AG04450 (cell line): ENCODE data around the gene APOBEC3C. TPM values are rescaled to one million over a fixed set of nuclear protein-coding genes. Genes with fewer than 3 reads are reported as not detected.
"Not testable (repeated sequence)": the region's sequence is repeated elsewhere in the genome, so short reads cannot be mapped to it uniquely, and the experiment has no call there.

Experiments used
- CTCF ChIA-PET: fragments of 300-600, 350-600 bp; formaldehyde crosslinking; extraction: SDS; loops from one replicate; lab custom pipeline; 2022; ENCODE audit warnings: antibody characterized with exemption, inconsistent platforms; lab: Charles Lee
- POLR2A ChIA-PET: fragments of 350-600 bp; formaldehyde crosslinking; extraction: SDS; loops from one replicate; lab custom pipeline; 2021; ENCODE audit warnings: antibody characterized with exemption, inconsistent platforms; lab: Yijun Ruan, JAX
- DNase-seq: peaks from one replicate; pipeline ENCODE4 v3.0.0-alpha.2; 2011; ENCODE audit warnings: low read depth, low spot score
- H3K27ac ChIP-seq: one replicate; pipeline ENCODE4 v1.5.1; 2012; ENCODE audit warnings: low read depth, low read length, control low read depth
- H3K27me3 ChIP-seq: one replicate; pipeline ENCODE4 v1.6.0; 2012; ENCODE audit warnings: low read length; ENCODE audit not compliant: control insufficient read depth, insufficient read depth
- H3K4me3 ChIP-seq: 2 replicates; pipeline ENCODE4 v1.5.1; 2011; ENCODE audit warnings: mild to moderate bottlenecking, low read depth, low read length, control low read depth
- H3K9me3 ChIP-seq: 2 replicates; pipeline ENCODE4 v1.5.1; 2012; ENCODE audit warnings: low read length; ENCODE audit not compliant: control insufficient read depth, insufficient read depth
- CTCF ChIP-seq: IDR thresholded peaks from 2 replicates; pipeline ENCODE4 v1.5.1; 2011; ENCODE audit warnings: low read depth, low read length, control low read depth, inconsistent platforms
- polyA plus RNA-seq: library from polyadenylated mRNA; depleted of rRNA; stranded (reverse); fragments of >200 nt; gene quantifications from 2 replicates; pipeline ENCODE4 v1.2.3, GENCODE V29; 2011

Gene APOBEC3C
- polyA plus RNA-seq, 1 experiment: 35.5 TPM

DNA sequence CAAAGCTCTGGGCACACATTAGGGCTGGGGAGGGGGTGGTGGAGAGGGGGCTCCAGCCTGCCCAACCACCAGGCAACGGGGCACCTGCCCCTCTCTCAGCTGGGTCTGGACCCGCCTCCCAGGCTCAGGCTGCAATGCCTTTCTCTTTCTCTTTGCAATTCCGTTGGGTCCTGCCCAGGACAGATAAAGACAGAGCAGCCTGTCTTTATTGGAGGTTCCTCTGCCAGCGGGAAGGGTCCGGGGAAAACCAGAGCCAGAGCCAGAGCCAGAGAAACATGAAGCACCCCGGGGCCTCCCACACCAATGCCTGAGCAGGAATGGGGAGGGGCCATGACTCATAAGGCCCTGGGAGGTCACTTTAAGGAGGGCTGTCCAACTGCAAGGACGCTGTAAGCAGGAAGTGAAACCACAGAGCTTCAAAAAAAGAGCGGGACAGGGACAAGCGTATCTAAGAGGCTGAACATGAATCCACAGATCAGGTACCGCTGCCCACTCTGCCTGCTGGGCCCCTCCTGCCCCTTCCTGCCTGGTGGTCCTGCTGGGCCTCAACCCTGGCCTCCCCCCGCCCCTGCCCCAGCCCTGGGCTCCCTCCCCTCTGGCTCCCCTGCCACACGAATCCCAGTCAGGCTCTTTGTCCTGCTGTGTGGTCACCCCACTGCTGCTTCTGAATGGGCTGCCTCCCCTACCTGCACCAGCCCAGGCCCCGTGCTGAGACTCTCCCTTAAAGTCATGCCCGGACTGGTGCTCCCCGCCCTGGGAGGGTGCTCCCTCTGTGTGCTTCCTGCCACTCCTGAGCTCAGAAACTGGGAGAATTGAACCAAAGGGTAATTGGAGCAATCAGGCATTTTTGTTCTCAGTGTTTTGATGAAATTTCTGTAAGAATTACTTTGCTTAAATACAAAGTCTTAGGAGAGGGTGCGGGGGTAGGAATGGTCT is 31.8 kb upstream of the APOBEC3C start, which contains the start of gene APOBEC3B:
TSS of gene APOBEC3B (plus strand) at position 356 of the 936 bp plus-strand sequence. CDS start at position 463, 107 bp downstream.
- TF ChIP-seq CTCF: no peak
- DNase-seq: peak; percentile 84
- ChIA-PET POLR2A (interaction anchor here (0.5 to 1.1 kb wide), 5 partner anchors 22 to 1259 kb away, joined by 3 to 4 read pairs (median 3); no protein-coding TSS in a partner anchor), CTCF (interaction anchor here (0.7 to 3.0 kb wide), 5 partner anchors 9 to 113 kb away, joined by 3 to 11 read pairs (median 4); no protein-coding TSS in a partner anchor)
- Histone ChIP-seq H3K9me3 (peaks cover 10% of the 10 kb centered on the region), H3K4me3 (peak within 1 kb of the TSS; percentile 53), H3K27ac (peak within 1 kb of the TSS; percentile 39), H3K27me3 (no peaks in the 10 kb centered on the region)

GRCh38 chr22:38984224-38984623 is 29.8 kb upstream of the APOBEC3C start:
- Histone ChIP-seq H3K27ac (no peak overlapping the region), H3K9me3 (peaks cover 10% of the 10 kb centered on the region), H3K27me3 (no peaks in the 10 kb centered on the region), H3K4me3 (no peak overlapping the region)
- ChIA-PET POLR2A (no interaction called here), CTCF (interaction anchor here (0.9 to 1.5 kb wide), 2 partner anchors 60 to 115 kb away, joined by 3 to 4 read pairs; no protein-coding TSS in a partner anchor)
- no peak for DNase-seq
- TF ChIP-seq CTCF: no peak

DNA sequence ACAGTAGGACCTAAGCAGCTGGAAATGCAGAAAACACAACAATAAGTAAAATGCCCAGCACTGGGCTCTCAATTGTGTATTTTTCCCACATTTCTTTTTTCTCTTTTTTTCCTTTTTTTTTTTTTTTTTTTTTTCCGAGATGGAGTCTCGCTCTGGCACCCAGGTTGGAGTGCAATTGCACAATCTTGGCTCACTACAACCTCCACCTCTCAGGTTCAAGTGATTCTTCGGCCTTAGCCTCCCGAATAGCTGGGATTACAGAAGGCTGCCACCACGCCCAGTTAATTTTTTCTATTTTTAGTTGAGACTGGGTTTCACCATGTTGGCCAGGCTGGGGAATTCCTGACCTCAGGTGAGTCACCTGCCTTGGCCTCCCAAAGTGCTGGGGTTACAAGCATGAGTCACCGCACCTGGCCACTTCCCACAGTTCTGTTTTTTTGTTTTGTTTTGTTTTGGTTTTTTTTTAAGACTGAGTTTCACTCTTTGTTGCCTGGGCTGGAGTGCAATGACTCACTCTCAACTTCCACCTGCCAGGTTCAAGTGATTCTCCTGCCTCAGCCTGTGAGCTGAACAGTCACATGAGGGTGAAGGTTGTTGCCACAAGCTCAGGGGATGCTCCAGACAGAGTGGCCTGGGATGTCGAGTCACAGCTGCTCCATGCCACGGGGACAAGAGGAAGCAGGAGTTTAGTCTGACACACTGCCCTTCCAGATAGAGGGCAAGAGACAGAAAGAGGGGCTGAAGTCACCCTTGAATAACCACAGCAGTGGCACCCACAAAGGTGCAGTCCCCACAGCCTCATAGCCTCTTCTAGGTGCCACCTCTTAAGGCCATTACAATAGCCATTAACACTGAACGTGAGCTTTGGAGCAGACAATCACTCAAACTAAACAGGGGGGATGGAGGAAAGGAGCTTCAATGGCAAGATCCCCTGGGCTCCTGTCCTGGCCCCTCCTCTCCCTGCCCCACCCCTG is 29.0 kb upstream of the APOBEC3C start:
- CTCF ChIA-PET: interaction anchor here (0.6 to 0.9 kb wide), 2 partner anchors 61 to 137 kb away, joined by 3 read pairs; no protein-coding TSS in a partner anchor
- POLR2A ChIA-PET, H3K27ac ChIP-seq, H3K9me3 ChIP-seq, DNase-seq, H3K4me3 ChIP-seq, H3K27me3 ChIP-seq: not testable (repeated sequence)

DNA sequence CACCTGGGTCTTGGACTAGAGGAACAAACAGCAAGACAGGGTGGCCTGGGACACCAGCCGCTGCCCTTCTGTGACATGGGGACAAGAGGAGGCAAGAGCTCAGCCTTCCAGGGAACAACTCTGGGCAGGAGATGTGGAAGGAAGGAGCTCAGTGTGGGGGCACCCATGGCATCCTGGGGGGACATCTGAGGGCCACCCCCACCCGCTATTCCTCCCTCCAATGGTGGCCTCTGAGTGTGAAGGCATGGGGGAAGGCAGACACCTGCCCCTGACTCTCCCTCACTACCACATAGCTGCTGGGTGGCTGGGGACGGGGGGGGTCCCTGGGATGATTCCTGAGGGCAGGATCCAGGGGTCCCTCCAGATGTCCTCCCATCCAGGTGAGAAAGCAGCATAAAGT is 27.4 kb upstream of the APOBEC3C start:
- no peak for DNase-seq
- POLR2A ChIA-PET: no interaction called here
- CTCF ChIA-PET: no interaction called here
- Histone ChIP-seq H3K4me3 (no peak overlapping the region), H3K27ac (no peak overlapping the region), H3K27me3 (no peaks in the 10 kb centered on the region), H3K9me3 (peaks cover 10% of the 10 kb centered on the region)
- no peak for TF ChIP-seq CTCF
